ENCODE data around the gene CDC42.

The CDC42 gene

DNA sequence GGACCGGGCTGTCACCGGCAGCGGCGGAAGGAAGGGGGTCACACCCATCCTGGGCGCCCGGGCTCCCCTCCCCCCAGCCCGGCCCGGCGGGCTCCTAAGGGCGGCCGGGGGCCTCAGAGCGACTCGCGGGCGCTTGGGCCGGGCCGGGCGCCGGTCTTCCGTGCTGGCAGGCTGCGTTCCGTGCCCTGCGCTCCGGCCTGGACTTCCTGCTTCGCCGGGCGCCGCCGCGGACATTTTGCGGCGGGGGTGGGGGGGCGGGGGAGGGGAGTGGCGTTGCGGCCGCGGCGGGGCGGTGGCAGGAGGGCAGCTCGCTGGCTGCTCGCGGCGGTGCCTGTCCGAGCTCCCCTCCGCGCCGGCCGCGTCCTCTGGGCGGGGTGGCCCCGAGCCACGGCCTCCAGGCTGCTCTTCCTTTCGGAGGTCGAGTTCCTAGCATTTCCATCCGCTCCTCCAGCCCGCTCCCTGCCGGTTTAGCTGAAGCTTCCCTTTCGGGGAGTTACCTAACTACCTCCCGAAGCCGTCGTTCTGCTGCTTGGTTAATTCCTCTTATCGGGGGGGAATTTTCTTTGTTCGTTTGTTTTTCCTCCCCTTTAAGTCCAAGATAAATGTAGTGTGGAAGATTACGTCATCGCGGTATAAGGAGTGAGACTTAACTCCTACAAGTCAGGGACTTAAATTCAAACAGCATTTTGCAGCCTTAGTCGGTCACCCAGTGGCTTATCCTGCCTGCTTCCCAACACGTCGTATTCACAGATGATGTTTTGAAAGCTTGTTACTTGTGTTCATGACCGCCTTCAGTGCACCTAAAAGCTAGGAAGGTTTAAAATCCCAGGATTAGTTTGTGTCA lies 730 bp downstream of the CDC42 start:
- TF ChIP-seq, protein P1, sequence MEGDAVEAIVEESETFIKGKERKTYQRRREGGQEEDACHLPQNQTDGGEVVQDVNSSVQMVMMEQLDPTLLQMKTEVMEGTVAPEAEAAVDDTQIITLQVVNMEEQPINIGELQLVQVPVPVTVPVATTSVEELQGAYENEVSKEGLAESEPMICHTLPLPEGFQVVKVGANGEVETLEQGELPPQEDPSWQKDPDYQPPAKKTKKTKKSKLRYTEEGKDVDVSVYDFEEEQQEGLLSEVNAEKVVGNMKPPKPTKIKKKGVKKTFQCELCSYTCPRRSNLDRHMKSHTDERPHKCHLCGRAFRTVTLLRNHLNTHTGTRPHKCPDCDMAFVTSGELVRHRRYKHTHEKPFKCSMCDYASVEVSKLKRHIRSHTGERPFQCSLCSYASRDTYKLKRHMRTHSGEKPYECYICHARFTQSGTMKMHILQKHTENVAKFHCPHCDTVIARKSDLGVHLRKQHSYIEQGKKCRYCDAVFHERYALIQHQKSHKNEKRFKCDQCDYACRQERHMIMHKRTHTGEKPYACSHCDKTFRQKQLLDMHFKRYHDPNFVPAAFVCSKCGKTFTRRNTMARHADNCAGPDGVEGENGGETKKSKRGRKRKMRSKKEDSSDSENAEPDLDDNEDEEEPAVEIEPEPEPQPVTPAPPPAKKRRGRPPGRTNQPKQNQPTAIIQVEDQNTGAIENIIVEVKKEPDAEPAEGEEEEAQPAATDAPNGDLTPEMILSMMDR (conservative IDR thresholded peaks at IDR 0.05; ENCODE audit: low read depth, low read length), result no peak
- H3K4me3 ChIP-seq (ENCODE audit: low read length), result peak overlapping the region; percentile 94
- peak; percentile 85 for DNase-seq (ENCODE audit: low read depth)

DNA sequence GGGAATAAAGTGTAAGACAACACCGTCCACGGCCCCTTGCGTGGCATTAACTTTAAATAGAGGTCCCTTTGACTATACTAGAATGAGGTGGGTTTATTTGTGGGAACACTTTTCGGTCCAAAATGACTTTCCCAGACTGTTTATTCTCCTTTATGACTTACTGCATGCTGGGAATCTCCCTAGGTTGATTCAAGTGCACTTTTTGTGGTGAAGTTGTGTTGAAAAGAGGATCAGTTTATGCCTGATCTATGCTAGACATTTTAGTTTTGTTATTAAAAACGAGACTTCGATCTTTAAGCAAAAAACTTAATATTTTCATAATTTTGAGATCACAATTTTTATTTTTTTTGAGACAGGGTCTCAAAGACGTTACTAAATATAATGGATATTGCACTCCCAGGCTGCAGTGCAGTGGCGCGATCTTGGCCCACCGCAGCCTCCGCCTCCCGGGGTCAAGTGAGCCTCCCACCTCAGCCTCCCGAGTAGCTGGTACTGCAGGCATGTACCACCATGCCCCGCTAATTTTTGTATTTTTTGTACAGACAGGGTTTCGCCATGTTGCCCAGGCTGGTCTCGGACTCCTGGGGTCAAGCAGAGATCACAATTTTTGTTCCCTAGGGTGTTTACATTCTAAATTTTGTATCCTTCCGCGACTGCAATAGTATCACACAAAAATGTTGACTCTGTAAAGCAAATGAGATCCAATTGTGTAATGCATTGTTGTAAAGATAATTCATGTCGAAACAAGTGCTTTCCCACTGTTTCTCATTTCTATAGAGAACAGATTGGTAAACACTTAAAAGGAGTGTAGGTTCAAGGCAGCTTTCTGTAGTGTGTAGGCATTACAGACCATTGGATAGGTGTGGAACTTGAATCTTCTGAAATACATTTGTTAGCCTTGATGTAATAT lies 1.6 kb downstream of the CDC42 start:
- H3K4me3 ChIP-seq (ENCODE audit: low read length), result peak overlapping the region; percentile 94
- TF ChIP-seq, protein P1 (conservative IDR thresholded peaks at IDR 0.05; ENCODE audit: low read depth, low read length), result no peak
- no peak for DNase-seq (ENCODE audit: low read depth)

DNA sequence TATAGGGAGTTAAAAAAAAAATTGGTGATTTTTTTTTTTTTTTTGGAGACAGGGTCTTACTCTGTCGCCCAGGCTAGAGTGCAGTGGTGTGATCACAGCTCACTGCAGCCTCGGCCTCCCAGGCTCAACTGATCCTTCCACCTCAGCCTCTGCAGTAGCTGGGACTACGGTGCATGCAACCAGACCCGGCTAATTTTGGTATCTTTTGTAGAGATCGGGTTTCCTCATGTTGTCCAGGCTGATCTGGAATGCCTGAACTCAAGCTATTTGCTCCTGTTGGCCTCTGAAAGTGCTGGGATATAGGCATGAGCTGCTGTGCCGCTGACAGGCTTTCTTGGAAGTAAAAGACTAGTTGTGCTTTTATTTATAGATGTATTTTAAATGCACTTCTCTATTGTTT lies 3.0 kb downstream of the CDC42 start:
- TF ChIP-seq, protein P1 (conservative IDR thresholded peaks at IDR 0.05; ENCODE audit: low read depth, low read length), result no peak
- no peak overlapping the region for H3K4me3 ChIP-seq (ENCODE audit: low read length)

DNA sequence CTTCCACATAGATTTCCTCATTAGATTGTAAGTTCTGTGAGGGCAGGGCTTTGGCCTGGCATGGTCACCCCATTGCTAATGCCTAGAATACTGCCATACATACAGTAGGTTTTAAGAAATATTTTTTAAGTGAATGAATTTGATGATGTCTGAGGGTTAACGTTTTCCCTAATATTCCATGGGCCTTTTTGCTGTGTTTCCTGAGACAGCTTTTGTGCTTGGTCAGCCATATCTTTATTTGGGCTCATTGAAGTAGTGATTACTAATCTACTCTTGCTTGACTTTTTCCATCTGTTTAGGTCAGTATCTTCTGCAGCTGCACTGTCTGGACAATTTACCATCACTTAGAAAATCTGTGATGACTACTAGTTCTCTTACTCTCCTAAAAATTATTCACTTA lies 3.5 kb downstream of the CDC42 start:
- no peak for DNase-seq (ENCODE audit: low read depth)
- H3K4me3 ChIP-seq (ENCODE audit: low read length), result no peak overlapping the region
- TF ChIP-seq, protein P1 (conservative IDR thresholded peaks at IDR 0.05; ENCODE audit: low read depth, low read length), result no peak

More for the DNA sequence above, 3.0 kb downstream of the CDC42 start:
- no peak for DNase-seq (ENCODE audit: low read depth)

DNA sequence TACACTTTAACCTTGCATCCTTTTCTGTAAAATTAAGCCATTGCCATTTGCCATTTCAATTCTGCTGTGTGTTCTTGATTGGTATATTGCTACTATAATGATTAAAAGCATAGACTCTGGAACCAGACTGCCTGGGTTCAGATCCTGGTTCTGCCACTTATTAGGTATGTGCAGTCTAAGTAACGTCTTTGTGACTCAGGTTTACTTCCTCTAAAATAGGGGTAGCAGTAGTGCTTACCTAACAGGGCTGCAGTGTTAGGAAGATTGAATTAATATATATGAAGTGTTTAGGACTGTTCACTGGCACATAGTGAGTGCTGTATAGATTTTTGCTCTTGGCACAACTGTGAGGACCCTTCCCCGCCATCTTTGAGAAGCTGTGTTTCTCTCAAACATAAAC lies 4.4 kb downstream of the CDC42 start:
- TF ChIP-seq, protein P1 (conservative IDR thresholded peaks at IDR 0.05; ENCODE audit: low read depth, low read length), result no peak
- no peak for DNase-seq (ENCODE audit: low read depth)
- no peak overlapping the region for H3K4me3 ChIP-seq (ENCODE audit: low read length)

DNA sequence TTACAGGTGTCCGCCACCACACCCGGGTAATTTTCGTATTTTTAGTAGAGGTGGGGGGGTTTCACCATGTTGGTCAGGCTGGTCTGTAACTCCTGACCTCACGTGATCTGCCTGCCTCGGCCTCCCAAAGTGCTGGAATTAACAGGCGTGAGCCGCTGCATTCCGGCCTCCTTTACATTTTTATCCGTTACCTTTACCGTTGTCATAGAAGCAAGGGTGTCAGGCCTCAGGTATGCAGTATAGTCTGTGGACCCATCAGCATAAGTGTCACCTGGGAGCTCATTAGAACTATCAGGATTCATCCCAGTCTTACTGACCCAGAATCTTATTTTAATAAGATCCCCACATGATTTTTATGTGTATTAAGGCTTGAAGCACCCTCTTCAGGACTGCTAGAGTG lies 5.4 kb downstream of the CDC42 start:
- TF ChIP-seq, protein P1 (conservative IDR thresholded peaks at IDR 0.05; ENCODE audit: low read depth, low read length), result no peak

More for the DNA sequence above, 5.4 kb downstream of the CDC42 start:
- H3K4me3 ChIP-seq (ENCODE audit: low read length), result no peak overlapping the region
- DNase-seq (ENCODE audit: low read depth), result no peak

All from retinal pigment epithelial cell (primary cell).